Brain microvascular endothelial cell (primary cell): Measurements from ENCODE around the gene ADAMTSL1.

Experiments used
- DNase-seq: peaks from one replicate; pipeline ENCODE4 v3.0.0-alpha.2; 2020
- H3K27ac ChIP-seq: fragments of 250-450 bp; sonication (Bioruptor Pico); 2 replicates; pipeline ENCODE4 v1.5.1; 2020; ENCODE audit warnings: mild to moderate bottlenecking, moderate library complexity
- H3K27me3 ChIP-seq: fragments of 250-450 bp; sonication (Bioruptor Pico); replicated peaks from 2 replicates; pipeline ENCODE4 v1.5.1; 2020; ENCODE audit warnings: mild to moderate bottlenecking
- H3K36me3 ChIP-seq: fragments of 250-450 bp; sonication (Bioruptor Pico); replicated peaks from 2 replicates; pipeline ENCODE4 v1.5.1; 2020; ENCODE audit warnings: mild to moderate bottlenecking
- H3K4me3 ChIP-seq: 2 replicates; pipeline ENCODE4 v1.5.1; 2011; ENCODE audit warnings: low read depth, mild to moderate bottlenecking, control low read depth, low read length, moderate library complexity
- in situ Hi-C: cut with HindIII; loops from 2 replicates; pipeline ENCODE4 v1.10.0; 2017; ENCODE audit warnings: low sequenced_read_pairs, low pct_ligation_motif_present
- TF ChIP-seq, protein P1 (sequence below): IDR thresholded peaks from 2 replicates; pipeline ENCODE4 v1.5.1; 2011; ENCODE audit warnings: low read depth, mild to moderate bottlenecking, moderate library complexity, low read length, control low read depth, inconsistent platforms; ENCODE audit errors: missing control alignments

ADAMTSL1 gene

GRCh38 chr9:18591261-18591660, 117.3 kb downstream of the ADAMTSL1 start:
- TF ChIP-seq, protein P1, sequence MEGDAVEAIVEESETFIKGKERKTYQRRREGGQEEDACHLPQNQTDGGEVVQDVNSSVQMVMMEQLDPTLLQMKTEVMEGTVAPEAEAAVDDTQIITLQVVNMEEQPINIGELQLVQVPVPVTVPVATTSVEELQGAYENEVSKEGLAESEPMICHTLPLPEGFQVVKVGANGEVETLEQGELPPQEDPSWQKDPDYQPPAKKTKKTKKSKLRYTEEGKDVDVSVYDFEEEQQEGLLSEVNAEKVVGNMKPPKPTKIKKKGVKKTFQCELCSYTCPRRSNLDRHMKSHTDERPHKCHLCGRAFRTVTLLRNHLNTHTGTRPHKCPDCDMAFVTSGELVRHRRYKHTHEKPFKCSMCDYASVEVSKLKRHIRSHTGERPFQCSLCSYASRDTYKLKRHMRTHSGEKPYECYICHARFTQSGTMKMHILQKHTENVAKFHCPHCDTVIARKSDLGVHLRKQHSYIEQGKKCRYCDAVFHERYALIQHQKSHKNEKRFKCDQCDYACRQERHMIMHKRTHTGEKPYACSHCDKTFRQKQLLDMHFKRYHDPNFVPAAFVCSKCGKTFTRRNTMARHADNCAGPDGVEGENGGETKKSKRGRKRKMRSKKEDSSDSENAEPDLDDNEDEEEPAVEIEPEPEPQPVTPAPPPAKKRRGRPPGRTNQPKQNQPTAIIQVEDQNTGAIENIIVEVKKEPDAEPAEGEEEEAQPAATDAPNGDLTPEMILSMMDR, result no peak

DNA sequence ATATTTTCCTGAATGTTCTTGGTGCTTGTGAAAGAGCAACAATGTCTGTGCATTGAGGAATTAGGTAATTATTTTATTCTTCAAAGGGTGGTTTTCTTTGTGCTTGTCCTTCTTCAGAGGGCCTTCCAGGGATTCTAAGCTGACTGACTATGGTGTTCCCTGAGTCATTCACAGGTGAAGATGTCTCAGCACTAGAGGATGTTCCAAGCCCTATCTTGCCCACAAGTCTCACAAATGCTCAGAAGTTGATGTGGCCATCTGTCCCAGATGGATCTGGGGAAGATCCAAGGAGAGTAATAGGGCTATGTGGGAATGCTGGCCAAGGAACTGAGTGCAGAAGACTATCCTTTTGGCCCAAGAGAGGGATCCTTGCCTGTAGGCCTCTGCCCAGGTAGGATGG, 120.9 kb downstream of the ADAMTSL1 start:
- no peak for DNase-seq
- in situ Hi-C loops, result no loop called here
- Histone ChIP-seq H3K4me3 (no peak overlapping the region), H3K27me3 (no peaks in the 10 kb centered on the region), H3K27ac (no peak overlapping the region), H3K36me3 (no peaks in the 10 kb centered on the region)
- TF ChIP-seq, protein P1, result no peak

More at GRCh38 chr9:18591261-18591660, 117.3 kb downstream of the ADAMTSL1 start:
- Histone ChIP-seq H3K36me3 (no peaks in the 10 kb centered on the region), H3K4me3 (no peak overlapping the region), H3K27ac (no peak overlapping the region), H3K27me3 (no peaks in the 10 kb centered on the region)
- no peak for DNase-seq
- in situ Hi-C loops, result no loop called here

DNA sequence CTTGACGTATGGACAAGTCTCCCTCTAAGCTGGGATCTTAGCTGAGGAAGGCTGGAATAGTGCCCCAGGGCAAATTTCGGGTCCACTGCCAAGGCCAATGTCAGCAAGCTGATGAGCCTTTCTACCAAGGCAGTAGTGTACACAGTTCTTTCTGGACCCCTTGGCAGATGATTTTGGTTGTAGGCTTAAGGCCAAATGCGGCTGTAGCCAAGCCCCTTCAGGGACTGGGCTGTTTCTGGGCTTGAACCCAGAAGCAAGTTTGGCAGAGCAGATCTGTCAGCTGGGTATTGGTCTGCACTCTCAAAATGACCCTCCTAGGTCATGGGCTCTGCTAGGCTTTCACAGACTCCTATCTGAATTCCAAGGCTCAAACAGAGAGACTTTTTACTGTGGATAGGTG, 121.6 kb downstream of the ADAMTSL1 start:
- no peak for DNase-seq
- no peak overlapping the region for H3K4me3 ChIP-seq
- no peak overlapping the region for H3K27ac ChIP-seq
- H3K27me3 ChIP-seq, result no peaks in the 10 kb centered on the region
- TF ChIP-seq, protein P1, result no peak
- in situ Hi-C loops, result no loop called here
- H3K36me3 ChIP-seq, result no peaks in the 10 kb centered on the region

GRCh38 chr9:18596920-18597319, 123.0 kb downstream of the ADAMTSL1 start:
- Histone ChIP-seq H3K4me3 (no peak overlapping the region), H3K36me3 (no peaks in the 10 kb centered on the region), H3K27me3 (no peaks in the 10 kb centered on the region), H3K27ac (no peak overlapping the region)
- no peak for DNase-seq
- TF ChIP-seq, protein P1, result no peak
- in situ Hi-C loops, result no loop called here

GRCh38 chr9:18598969-18599368, 125.0 kb downstream of the ADAMTSL1 start:
- Histone ChIP-seq H3K4me3 (no peak overlapping the region), H3K27me3 (no peaks in the 10 kb centered on the region), H3K27ac (no peak overlapping the region), H3K36me3 (no peaks in the 10 kb centered on the region)
- DNase-seq, result no peak
- TF ChIP-seq, protein P1, result no peak
- in situ Hi-C loops, result no loop called here

DNA sequence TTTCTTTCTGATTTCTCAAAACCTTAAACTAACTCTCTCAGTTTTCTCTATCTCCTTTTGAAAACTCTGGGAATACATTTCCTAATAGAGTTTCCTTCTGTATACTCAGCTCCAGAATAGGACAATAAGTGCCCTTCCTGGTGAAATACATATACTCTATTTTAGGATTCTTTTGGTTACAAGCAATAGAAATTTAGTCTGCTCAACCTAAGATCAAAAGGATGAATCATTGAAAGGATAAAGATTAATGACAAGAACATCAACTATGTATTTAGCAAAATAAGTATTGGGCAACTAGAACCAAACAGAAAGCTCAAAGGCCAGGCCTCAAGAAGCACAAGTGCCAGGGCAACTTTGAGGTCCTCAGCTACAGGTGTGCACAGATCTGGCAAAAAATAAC, 127.1 kb downstream of the ADAMTSL1 start:
- in situ Hi-C loops, result no loop called here
- TF ChIP-seq, protein P1, result no peak
- Histone ChIP-seq H3K36me3 (no peaks in the 10 kb centered on the region), H3K27me3 (no peaks in the 10 kb centered on the region), H3K4me3 (no peak overlapping the region), H3K27ac (no peak overlapping the region)
- DNase-seq, result no peak
